NCI-H2227 (cell line): ENCODE data around the gene WDR33.

Experiments used
- DNase-seq: peaks from one replicate; lab custom pipeline; 2025; ENCODE audit not compliant: unreplicated experiment; lab: John Stamatoyannopoulos, UW

Gene WDR33

GRCh38 chr2:127658641-127659407 is 152.1 kb downstream of the WDR33 start:
- no peak for DNase-seq

- DNase-seq = no peak
Observed at GRCh38 chr2:127658146-127658545, 152.8 kb downstream of the WDR33 start.

GRCh38 chr2:127657232-127657595 is 153.8 kb downstream of the WDR33 start:
- DNase-seq = no peak

GRCh38 chr2:127656569-127657231 is 154.3 kb downstream of the WDR33 start:
- no peak for DNase-seq

- DNase-seq = peak; percentile 44
Observed at GRCh38 chr2:127655209-127656073, 155.5 kb downstream of the WDR33 start.

- DNase-seq = no peak
Observed at GRCh38 chr2:127654838-127655175, 156.2 kb downstream of the WDR33 start.

- no peak for DNase-seq
Observed at GRCh38 chr2:127654084-127654837, 156.7 kb downstream of the WDR33 start.

GRCh38 chr2:127653421-127654083 is 157.4 kb downstream of the WDR33 start:
- DNase-seq = no peak

GRCh38 chr2:127652786-127653357 is 158.1 kb downstream of the WDR33 start:
- no peak for DNase-seq

- DNase-seq = no peak
Observed at GRCh38 chr2:127651971-127652550, 158.9 kb downstream of the WDR33 start.

- DNase-seq = no peak
Observed at GRCh38 chr2:127651381-127651809, 159.6 kb downstream of the WDR33 start.
